Stimulated activated CD8-positive, alpha-beta memory T cell treated with anti-CD3 and anti-CD28 coated beads, Interleukin-7, amount 100 ng/mL, for 1 hour (primary cell): Measurements from ENCODE around the gene SIMC1.
"Not testable (repeated sequence)": the region's sequence is repeated elsewhere in the genome, so short reads cannot be mapped to it uniquely, and the experiment has no call there.

Experiments
- DNase-seq, 2 donors: peaks; one replicate each; pipeline ENCODE4 v3.0.0-alpha.2; 2020; ENCODE audit warnings: low read depth in 2 of 2

The SIMC1 gene

GRCh38 chr5:176237971-176238644 lies at the start of gene SIMC1:
Gene SIMC1 (plus strand): TSS chr5:176238424. CDS start chr5:176238509, 85 bp downstream.
- DNase-seq: peak; percentile 21 to 30

GRCh38 chr5:176188506-176189193 lies 49.6 kb upstream of the SIMC1 start:
- no peak for DNase-seq

DNA sequence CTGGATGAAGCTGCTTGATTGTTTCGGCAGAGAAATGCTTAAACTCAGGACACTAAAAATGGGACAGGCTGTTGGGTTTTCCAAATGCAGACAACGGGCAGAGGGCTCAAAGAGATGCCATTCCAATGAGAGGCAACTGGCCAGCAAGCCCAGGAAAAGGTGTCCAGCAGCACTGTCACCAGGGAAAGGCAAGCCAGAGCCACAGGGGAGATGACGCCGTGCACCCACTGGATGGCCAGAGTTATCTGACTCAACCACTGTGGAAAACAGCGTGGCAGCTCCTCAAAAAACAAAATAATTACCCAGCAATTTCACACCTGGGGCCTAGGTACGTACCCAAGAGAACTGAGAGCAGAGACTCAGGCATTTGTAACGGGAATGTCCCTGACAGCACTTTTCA lies 48.4 kb upstream of the SIMC1 start:
- no peak for DNase-seq

- DNase-seq: no peak
Observed at GRCh38 chr5:176190886-176191755, 47.1 kb upstream of the SIMC1 start.

- DNase-seq: no peak
Observed at GRCh38 chr5:176192094-176192721, 46.0 kb upstream of the SIMC1 start.

GRCh38 chr5:176192722-176193117 lies 45.5 kb upstream of the SIMC1 start:
- not testable (repeated sequence) for DNase-seq

DNA sequence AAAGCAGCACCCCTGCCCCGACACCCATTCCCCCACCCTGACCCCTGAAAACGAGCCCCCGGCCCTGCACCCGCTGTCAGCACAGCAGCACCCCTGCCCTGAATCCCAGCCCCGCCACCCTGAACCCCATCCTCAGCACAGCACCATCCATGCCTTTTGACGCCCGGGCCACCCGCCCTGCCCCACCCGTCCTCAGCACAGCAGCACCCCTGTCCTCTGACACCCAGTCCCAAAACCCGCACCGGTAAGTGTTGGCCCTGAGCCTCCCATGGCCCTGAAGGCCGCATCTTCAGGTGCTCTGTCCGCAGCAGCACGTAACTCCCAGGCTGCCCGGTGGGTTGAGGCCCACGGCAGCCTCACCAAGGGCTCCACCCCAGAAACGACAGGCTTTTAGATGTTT lies 44.6 kb upstream of the SIMC1 start:
- DNase-seq: not testable (repeated sequence)

DNA sequence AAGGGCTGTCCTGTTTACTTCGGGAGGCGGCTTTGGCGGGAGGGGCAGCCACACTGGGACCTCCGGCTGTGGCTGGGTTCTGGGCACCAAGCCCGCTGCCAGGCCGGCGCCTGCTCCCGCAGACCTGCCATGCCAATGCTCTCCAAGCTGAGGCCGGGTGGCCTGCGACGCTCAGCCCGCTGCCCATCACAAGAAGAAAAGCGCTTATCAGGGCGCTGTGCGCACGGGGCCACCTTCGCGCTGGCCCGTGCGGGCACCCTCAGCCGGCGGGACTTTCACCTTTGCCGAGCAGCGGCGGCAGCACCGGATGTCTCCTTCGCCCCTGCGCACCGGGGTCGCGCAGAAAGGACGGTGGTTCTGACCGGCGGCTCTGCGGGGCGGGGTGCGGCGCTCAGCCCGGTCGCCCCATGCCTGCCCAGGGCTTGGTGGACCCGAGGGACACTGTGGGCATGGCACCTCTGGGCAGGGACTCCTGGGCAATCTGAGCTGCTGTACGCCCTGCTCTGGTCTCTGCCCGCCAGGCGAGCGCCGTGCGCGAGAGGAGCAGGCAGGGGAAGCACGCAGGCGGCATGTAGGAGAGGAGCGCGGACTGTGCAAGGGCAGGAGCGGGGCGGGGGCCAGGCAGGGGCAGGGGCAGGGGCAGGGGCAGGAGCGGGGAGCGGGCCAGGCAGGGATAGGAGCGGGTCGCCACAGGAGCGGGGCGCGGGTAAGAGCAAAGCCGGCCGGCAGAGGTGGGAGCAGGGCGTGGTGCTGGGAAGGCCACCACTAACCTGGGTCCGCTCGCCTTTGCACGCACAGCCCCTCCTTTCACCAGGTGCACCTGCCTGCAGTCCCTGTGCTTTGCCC lies 43.8 kb upstream of the SIMC1 start:
- DNase-seq: not testable (repeated sequence)

DNA sequence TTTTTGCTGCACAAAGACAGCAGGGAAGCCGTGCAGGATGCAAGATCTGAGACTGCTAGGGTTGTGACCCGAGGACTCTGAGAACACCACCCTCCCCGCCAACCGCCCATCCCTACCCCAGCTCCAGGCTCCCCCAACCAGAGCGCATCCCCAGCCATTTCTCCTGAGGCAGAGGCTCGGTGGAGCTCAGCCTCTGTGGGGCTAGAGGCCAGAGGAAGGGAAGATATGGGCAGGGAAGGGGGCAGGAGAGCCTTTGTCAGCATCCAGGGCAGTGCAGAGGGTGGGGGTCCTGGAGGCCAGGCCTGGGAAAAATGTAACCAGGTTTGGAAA lies 43.2 kb upstream of the SIMC1 start:
- not testable (repeated sequence) for DNase-seq

GRCh38 chr5:176195487-176196207 lies 42.6 kb upstream of the SIMC1 start:
- DNase-seq: not testable (repeated sequence)

GRCh38 chr5:176196781-176197180 lies 41.4 kb upstream of the SIMC1 start:
- not testable (repeated sequence) for DNase-seq

- DNase-seq: not testable (repeated sequence)
Observed at GRCh38 chr5:176197234-176197858, 40.9 kb upstream of the SIMC1 start.

GRCh38 chr5:176198299-176198698 lies 39.9 kb upstream of the SIMC1 start:
- DNase-seq: not testable (repeated sequence)

DNA sequence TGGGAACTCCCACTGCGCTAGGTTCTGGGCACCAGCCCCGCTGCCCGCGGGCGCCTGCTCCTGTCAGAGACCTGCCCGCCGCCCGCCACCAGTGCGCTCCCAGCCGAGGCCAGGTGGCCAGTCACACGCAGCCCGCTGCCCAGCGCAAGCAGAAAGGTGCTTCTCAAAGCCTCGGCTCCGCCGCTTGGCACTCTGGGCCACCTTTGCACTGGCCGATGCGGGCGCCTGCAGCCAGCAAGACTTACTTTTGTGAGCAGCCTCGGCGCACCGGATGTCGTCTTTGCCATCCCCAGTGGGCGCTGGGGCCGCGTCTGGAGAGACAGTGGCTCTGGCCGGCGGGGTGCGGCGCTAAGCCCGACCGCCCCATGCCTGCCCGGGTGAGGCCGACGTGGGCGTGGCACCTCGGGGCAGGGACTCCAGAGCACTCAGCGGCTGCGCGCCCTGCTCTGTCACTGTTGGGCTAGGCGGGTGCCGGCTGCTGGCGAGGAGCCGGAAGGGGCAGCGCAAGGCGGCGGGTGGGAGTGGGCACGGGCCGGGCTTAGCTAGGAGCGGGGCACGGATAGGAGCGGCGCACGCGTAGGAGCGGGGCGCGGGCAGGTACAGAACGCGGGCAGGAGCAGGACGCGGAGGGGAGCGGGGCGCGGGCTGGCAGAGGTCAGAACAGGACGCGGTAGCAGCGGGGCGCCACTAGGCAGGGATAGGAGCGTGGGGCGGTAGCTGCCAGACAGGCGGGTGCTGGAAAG lies 39.1 kb upstream of the SIMC1 start:
- DNase-seq: not testable (repeated sequence)

DNA sequence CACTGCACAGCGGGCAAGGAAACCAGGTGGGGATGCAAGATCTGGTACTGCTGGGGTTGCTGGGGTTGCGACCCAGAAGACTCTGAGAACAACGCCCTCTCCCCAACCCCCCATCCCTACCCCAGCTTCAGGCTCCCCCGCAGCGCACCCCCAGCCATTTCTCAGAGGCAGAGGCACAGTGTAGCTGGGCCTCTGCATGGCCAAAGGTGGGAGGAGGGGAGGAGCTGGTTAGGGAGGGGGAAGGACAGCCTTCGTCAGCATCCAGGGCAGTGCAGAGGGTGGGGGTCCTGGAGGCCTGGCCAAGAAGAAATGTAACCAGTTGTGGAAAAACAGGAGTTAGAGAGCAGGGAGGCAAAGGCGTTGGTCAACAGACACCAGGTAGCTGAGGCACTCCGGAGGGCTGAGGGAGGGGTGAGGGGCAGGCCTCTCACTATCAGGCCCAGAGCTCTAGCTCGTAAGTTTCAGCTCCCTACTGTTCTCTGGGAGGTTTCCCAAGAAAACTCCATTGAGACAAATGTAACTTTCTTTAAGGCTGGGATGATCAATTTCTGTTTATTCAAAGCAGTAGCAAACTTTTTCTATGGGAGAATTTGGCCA lies 38.3 kb upstream of the SIMC1 start:
- DNase-seq: not testable (repeated sequence)

DNA sequence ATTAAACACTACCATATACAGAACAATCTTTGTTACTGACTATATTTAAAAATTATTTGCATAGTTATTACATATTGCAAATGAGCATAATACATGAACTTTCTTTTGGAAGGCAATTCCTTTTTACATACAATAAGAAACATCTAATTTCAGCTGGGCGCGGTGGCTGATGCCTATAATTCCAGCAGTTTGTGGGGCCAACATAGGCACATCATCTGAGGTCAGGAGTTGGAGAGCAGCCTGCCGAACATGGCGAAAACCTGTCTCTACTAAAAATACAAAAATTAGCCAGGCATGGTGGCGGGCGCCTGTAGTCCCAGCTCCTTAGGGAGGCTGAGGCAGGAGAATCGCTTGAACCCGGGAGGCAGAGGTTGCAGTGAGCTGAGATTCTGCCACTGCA lies 36.4 kb upstream of the SIMC1 start:
- no peak for DNase-seq

GRCh38 chr5:176203086-176203485 lies 35.1 kb upstream of the SIMC1 start:
- no peak for DNase-seq

DNA sequence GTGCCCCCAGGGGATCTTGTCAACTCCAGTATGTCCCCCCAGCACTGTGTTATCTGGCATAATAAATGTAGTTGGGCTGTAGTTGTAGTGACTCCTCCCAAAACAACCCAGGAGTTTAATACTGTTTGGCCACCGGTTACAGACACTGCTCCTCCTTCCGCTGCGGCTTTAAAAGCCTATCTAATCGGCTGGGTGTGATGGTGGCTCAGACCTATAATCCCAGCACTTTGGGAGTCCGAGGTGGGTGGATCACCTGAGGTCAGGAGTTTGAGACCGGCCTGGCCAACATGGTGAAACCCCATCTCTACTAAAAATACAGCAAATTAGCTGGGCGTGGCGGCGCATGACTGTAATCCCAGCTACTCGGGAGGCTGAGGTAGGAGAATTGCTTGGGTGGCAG lies 34.7 kb upstream of the SIMC1 start:
- DNase-seq: not testable (repeated sequence)
